Neural cell (in vitro differentiated cells): ENCODE data around the gene NLRP2B.

Experiments
- CTCF ChIP-seq: fragments of 450-650 bp; IDR thresholded peaks from 2 replicates; pipeline ENCODE4 v1.5.1; 2014; ENCODE audit warnings: antibody characterized with exemption, mild to moderate bottlenecking, moderate library complexity; ENCODE audit not compliant: poor library complexity, severe bottlenecking
- EZH2 ChIP-seq: fragments of 200-600, 300-800 bp; shearing (Covaris generic), sonication (generic); IDR thresholded peaks from 2 replicates; pipeline ENCODE4 v1.6.1; 2014; ENCODE audit warnings: antibody characterized with exemption, low read length, borderline replicate concordance, mild to moderate bottlenecking; ENCODE audit not compliant: insufficient read depth, poor library complexity, severe bottlenecking
- MXI1 ChIP-seq: fragments of 450-650 bp; conservative IDR thresholded peaks from 2 replicates; pipeline ENCODE4 v1.6.1; 2014; ENCODE audit warnings: antibody characterized with exemption, mild to moderate bottlenecking; ENCODE audit not compliant: poor library complexity, severe bottlenecking
- POLR2AphosphoS5 ChIP-seq: IDR thresholded peaks from 2 replicates; pipeline ENCODE4 v1.6.1; 2012
- RAD21 ChIP-seq: fragments of 450-650 bp; conservative IDR thresholded peaks from 2 replicates; pipeline ENCODE4 v1.6.1; 2014; ENCODE audit warnings: antibody characterized with exemption, mild to moderate bottlenecking, moderate library complexity
- REST ChIP-seq: IDR thresholded peaks from 2 replicates; pipeline ENCODE4 v1.6.1; 2012; ENCODE audit warnings: borderline replicate concordance
- SMC3 ChIP-seq: fragments of 450-650 bp; conservative IDR thresholded peaks from 2 replicates; pipeline ENCODE4 v1.6.1; 2014; ENCODE audit warnings: antibody characterized with exemption, mild to moderate bottlenecking, moderate library complexity; ENCODE audit not compliant: poor library complexity
- TAF1 ChIP-seq: IDR thresholded peaks from 2 replicates; pipeline ENCODE4 v1.6.1; 2012; ENCODE audit warnings: low read depth

- TF ChIP-seq SMC3 (no peak), CTCF (no peak), RAD21 (no peak), POLR2AphosphoS5 (no peak), REST (no peak), EZH2 (no peak), TAF1 (no peak), MXI1 (no peak)
Measured at GRCh38 chrX:57675320-57675719, 4.7 kb downstream of the NLRP2B start.
